Breast epithelium (tissue), 4 donors: ENCODE results near the gene CTSL. TPM values are rescaled to one million over a fixed set of nuclear protein-coding genes. Genes with fewer than 3 reads are reported as not detected.

Experiments
- DNase-seq, 2 donors: peaks; one replicate each; pipeline ENCODE4 v3.0.0-alpha.2; 2019; ENCODE audit warnings: low spot score in 2 of 2
- H3K27ac ChIP-seq, 2 donors: fragments of 200-600 bp; sonication (generic) in 1 of 2; one replicate each; pipeline ENCODE4 v1.5.1; 2016 to 2019; ENCODE audit warnings: mild to moderate bottlenecking in 1 of 2
- H3K27me3 ChIP-seq, 2 donors: fragments of 200-600 bp; sonication (generic) in 1 of 2; one replicate each; pipeline versions ENCODE4 v1.5.1 to v1.6.0; 2017 to 2019; ENCODE audit warnings: control low read depth in 1 of 2, mild to moderate bottlenecking in 1 of 2
- H3K36me3 ChIP-seq: fragments of 200-600 bp; one replicate; pipeline ENCODE4 v1.5.1; 2019
- H3K4me1 ChIP-seq, 2 donors: fragments of 200-600 bp; sonication (generic); one replicate each; pipeline ENCODE4 v1.5.1; 2016 to 2019; ENCODE audit warnings: control low read depth in 1 of 2
- H3K4me3 ChIP-seq, 3 donors: fragments of 200-600 bp; sonication (generic); 1 replicate in 2 of 3; 2 replicates in 1 of 3; pipeline ENCODE4 v1.5.1; 2016 to 2019; ENCODE audit warnings: mild to moderate bottlenecking in 3 of 3, moderate library complexity in 2 of 3
- H3K9me3 ChIP-seq, 2 donors: fragments of 200-600 bp; sonication (generic) in 1 of 2; one replicate each; pipeline ENCODE4 v1.5.1; 2016 to 2019; ENCODE audit warnings: control low read depth in 1 of 2
- POLR2A ChIP-seq: fragments of 450-650 bp; IDR thresholded peaks from one replicate; pipeline ENCODE4 v1.6.1; 2016; ENCODE audit warnings: antibody characterized with exemption, mild to moderate bottlenecking, moderate library complexity
- POLR2AphosphoS5 ChIP-seq, 3 donors: sonication (generic); formaldehyde crosslinking; IDR thresholded peaks; one replicate each; pipeline ENCODE4 v1.6.1; 2017; ENCODE audit warnings: antibody characterized with exemption in 3 of 3
- intact Hi-C: fragments of 100-400 bp; cut with DNase I; formaldehyde crosslinking; loops from one replicate; pipeline ENCODE4 v1.15.1; 2023; ENCODE audit warnings: low total_unique reads
- total RNA-seq, 3 donors: library from RNA; depleted of rRNA; stranded (reverse); fragments of >200 nt; gene quantifications; one replicate each; pipeline ENCODE4 v1.1.0, GENCODE V29; 2016
- TF ChIP-seq, protein P1 (sequence below), 3 donors: fragments of 450-650 bp; IDR thresholded peaks; one replicate each; pipeline ENCODE4 v1.5.1; 2016 to 2017; ENCODE audit warnings: antibody characterized with exemption in 3 of 3, mild to moderate bottlenecking in 3 of 3, moderate library complexity in 3 of 3

Gene CTSL
- total RNA-seq, 3 donors from 2014 or later, result 89.0 to 147 (median 134) TPM

DNA sequence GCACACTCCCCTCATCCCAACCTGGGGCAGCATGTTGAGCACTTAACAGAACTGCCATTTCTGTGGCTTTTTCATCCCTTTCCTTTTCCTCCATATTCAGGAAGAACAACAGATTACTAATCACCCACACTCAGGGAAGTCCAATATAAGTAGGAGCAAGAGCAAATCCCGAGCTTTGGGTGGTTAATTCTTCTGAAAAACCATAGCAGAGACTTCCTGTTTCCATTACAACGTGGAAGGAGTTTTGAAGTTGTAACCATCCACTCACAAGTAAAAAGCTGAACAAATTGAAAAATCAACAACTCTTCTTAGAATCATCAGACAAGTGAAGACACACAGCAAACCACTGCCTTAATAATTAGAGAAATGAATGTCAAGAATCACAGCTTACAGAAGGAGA lies 8.2 kb downstream of the CTSL start:
- TF ChIP-seq, protein P1, sequence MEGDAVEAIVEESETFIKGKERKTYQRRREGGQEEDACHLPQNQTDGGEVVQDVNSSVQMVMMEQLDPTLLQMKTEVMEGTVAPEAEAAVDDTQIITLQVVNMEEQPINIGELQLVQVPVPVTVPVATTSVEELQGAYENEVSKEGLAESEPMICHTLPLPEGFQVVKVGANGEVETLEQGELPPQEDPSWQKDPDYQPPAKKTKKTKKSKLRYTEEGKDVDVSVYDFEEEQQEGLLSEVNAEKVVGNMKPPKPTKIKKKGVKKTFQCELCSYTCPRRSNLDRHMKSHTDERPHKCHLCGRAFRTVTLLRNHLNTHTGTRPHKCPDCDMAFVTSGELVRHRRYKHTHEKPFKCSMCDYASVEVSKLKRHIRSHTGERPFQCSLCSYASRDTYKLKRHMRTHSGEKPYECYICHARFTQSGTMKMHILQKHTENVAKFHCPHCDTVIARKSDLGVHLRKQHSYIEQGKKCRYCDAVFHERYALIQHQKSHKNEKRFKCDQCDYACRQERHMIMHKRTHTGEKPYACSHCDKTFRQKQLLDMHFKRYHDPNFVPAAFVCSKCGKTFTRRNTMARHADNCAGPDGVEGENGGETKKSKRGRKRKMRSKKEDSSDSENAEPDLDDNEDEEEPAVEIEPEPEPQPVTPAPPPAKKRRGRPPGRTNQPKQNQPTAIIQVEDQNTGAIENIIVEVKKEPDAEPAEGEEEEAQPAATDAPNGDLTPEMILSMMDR (IDR thresholded peaks at IDR 0.05), result no peak
- TF ChIP-seq POLR2A (no peak), POLR2AphosphoS5 (IDR thresholded peaks at IDR 0.05) (no peak)
- no peak overlapping the region for H3K4me3 ChIP-seq
- H3K4me1 ChIP-seq, result no peaks in the 10 kb centered on the region
- peaks cover 0 to 4% of the 10 kb centered on the region in 2 donors for H3K27me3 ChIP-seq
- intact Hi-C loops, result no loop called here
- DNase-seq, result no peak
- no peaks in the 10 kb centered on the region for H3K36me3 ChIP-seq
- H3K27ac ChIP-seq, result no peak overlapping the region
- H3K9me3 ChIP-seq, result no peaks in the 10 kb centered on the region

DNA sequence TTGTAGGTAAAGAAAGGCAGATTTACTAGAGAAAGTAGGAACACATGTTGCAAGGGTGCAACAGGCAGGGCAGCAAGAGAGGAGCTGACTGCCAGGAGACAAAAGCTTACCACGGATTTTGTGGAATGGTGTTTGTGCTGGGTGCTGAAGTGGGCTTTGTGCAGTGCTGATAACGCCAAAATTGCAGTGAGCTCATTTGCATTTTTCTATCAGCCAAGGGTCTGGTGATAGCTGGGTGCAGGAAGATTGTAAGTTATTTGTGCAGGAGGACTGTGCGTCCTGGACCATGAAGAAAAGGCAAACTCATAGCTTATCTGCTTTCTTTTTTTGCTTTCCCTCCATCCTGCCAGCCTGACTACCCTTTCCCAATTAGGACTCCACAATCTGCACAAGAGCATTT lies 13.6 kb downstream of the CTSL start:
- Histone ChIP-seq H3K4me1 (no peaks in the 10 kb centered on the region), H3K36me3 (no peaks in the 10 kb centered on the region), H3K4me3 (no peak overlapping the region), H3K9me3 (peaks cover 10 to 15% of the 10 kb centered on the region in 2 donors), H3K27ac (no peak overlapping the region), H3K27me3 (no peaks in the 10 kb centered on the region)
- TF ChIP-seq POLR2A (no peak), POLR2AphosphoS5 (IDR thresholded peaks at IDR 0.05) (no peak)
- TF ChIP-seq, protein P1 (IDR thresholded peaks at IDR 0.05), result no peak
- no peak for DNase-seq
- intact Hi-C loops, result no loop called here

DNA sequence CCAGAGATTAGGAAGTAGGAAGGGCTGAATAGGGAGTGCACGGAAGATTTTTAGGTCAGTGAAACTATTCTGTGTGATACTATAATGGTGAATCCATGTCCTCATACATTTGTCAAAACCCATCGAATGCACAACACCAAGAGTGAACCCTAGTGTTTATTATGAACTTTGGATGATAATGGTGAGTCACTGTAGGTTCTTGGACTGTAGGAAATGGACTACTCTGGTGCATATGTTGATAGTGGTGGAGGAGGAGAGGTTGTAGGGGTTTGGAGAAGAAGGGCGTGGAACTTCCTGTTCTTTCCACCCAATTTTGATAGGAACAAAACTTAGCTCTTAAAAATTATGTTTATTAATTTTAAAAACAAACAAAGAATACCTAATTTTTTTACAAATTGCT lies 14.3 kb downstream of the CTSL start:
- TF ChIP-seq POLR2AphosphoS5 (IDR thresholded peaks at IDR 0.05) (no peak), POLR2A (no peak)
- Histone ChIP-seq H3K27me3 (no peaks in the 10 kb centered on the region), H3K4me1 (no peaks in the 10 kb centered on the region)

DNA sequence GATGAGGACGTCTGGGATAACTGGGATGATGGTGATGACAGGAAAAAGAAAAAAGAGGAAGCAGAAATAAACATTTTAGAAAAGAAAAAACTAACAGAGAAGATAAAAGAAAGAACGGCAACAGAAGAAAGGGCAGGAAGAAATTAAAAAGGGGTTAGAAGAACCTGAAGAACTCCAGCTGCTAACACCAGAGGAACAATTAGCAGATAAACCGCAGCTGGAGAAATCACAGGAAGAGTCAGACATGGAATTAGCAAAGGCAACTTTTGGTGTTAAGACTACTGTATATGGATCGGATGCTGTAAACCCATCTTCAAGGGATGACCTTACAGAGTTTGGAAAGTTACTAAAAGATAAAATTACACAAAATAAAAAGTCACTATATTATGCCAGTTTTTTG lies 15.4 kb downstream of the CTSL start:
- Histone ChIP-seq H3K4me3 (no peak overlapping the region), H3K4me1 (no peaks in the 10 kb centered on the region), H3K9me3 (peaks cover 10 to 15% of the 10 kb centered on the region in 2 donors), H3K27me3 (no peaks in the 10 kb centered on the region), H3K27ac (no peak overlapping the region), H3K36me3 (no peaks in the 10 kb centered on the region)
- intact Hi-C loops, result no loop called here
- DNase-seq, result no peak
- TF ChIP-seq POLR2A (no peak), POLR2AphosphoS5 (IDR thresholded peaks at IDR 0.05) (no peak)
- TF ChIP-seq, protein P1 (IDR thresholded peaks at IDR 0.05), result no peak

More for the DNA sequence above, 14.3 kb downstream of the CTSL start:
- Histone ChIP-seq H3K9me3 (peaks cover 10 to 15% of the 10 kb centered on the region in 2 donors), H3K36me3 (no peaks in the 10 kb centered on the region), H3K27ac (no peak overlapping the region), H3K4me3 (no peak overlapping the region)
- DNase-seq, result no peak
- intact Hi-C loops, result no loop called here

DNA sequence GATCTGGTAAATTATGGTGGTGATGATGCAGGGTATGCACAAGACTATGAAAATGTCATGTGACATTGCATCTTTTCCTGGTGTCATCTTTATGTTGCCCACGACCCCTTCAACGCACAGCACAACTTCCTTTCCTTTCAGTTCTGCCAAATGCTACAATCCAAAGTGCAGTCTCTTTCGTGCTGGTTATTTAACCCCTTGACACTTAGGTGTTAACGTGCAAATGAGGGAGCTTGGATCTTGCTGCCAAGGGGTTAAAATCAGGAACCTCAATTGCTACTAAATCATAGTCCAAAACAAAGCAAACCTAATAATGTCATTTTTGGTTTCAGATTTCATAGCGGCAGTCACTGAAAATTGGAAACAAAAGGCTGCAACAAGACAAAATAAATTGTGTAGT lies 16.0 kb downstream of the CTSL start:
- Histone ChIP-seq H3K9me3 (peaks cover 10 to 15% of the 10 kb centered on the region in 2 donors), H3K27me3 (no peaks in the 10 kb centered on the region), H3K4me1 (no peaks in the 10 kb centered on the region), H3K36me3 (no peaks in the 10 kb centered on the region), H3K4me3 (no peak overlapping the region), H3K27ac (no peak overlapping the region)
- DNase-seq, result no peak
- no peak for TF ChIP-seq POLR2A
- TF ChIP-seq, protein P1 (IDR thresholded peaks at IDR 0.05), result no peak
- no peak for TF ChIP-seq POLR2AphosphoS5 (IDR thresholded peaks at IDR 0.05)
- intact Hi-C loops, result no loop called here
